Adrenal gland (tissue), 12 donors: Measurements from ENCODE around the gene DPP7. TPM values are rescaled to one million over a fixed set of nuclear protein-coding genes. Genes with fewer than 3 reads are reported as not detected.

Experiments
- DNase-seq, 7 donors: peaks; one replicate each; pipeline ENCODE4 v3.0.0-alpha.2; 2019 to 2020
- H3K27ac ChIP-seq, 5 donors: fragments of 200-600 bp; sonication (generic) in 4 of 5; 1 replicate in 3 of 5; 2 replicates in 2 of 5; pipeline versions ENCODE4 v1.5.1 to v1.8.0; 2016 to 2020; ENCODE audit warnings: mild to moderate bottlenecking in 1 of 5
- H3K27me3 ChIP-seq: fragments of 200-600 bp; 2 replicates; pipeline ENCODE4 v1.8.0; 2021
- H3K36me3 ChIP-seq, 2 donors: fragments of 200-600 bp; replicated peaks in 1 of 2; 1 replicate in 1 of 2; 2 replicates in 1 of 2; pipeline versions ENCODE4 v1.5.1 to v1.8.0; 2018 to 2022
- H3K4me1 ChIP-seq, 2 donors: fragments of 200-600 bp; replicated peaks in 1 of 2; 1 replicate in 1 of 2; 2 replicates in 1 of 2; pipeline versions ENCODE4 v1.5.1 to v1.8.0; 2018 to 2021
- H3K4me3 ChIP-seq, 4 donors: fragments of 200-600 bp; sonication (generic) in 3 of 4; one replicate each; pipeline ENCODE4 v1.5.1; 2016 to 2018
- H3K9me3 ChIP-seq, 3 donors: fragments of 200-600 bp; sonication (generic) in 1 of 3; replicated peaks in 1 of 3; 1 replicate in 2 of 3; 2 replicates in 1 of 3; pipeline versions ENCODE4 v1.5.1 to v1.8.0; 2016 to 2021
- POLR2A ChIP-seq, 2 donors: fragments of 450-650 bp; IDR thresholded peaks; one replicate each; pipeline ENCODE4 v1.6.1; 2017; ENCODE audit warnings: antibody characterized with exemption in 2 of 2, mild to moderate bottlenecking in 2 of 2, moderate library complexity in 1 of 2
- WGBS, 4 donors: extraction: QIAGEN DNeasy Blood & Tissue Kit in 2 of 4; methylation state at CpG; one replicate each; pipeline versions ENCODE4 v1.1.5 to v1.1.7; 2013 to 2017; 5-methylcytosine and 5-hydroxymethylcytosine counted together
- intact Hi-C, 2 donors: fragments of 100-400 bp; cut with DNase I; formaldehyde crosslinking; loops; one replicate each; pipeline versions ENCODE4 v1.14.1 to v1.15.0; 2022 to 2023
- polyA plus RNA-seq, 3 donors: library from polyadenylated mRNA; stranded (reverse); fragments of 200-250 nt in 2 of 3; fragments of 350-450 nt in 1 of 3; fragmentation: Illumina TruSeq in 1 of 3; extraction: RNeasy Lipid Tissue Mini Kit (QIAGEN cat#74804) in 1 of 3; gene quantifications; one replicate each; pipeline ENCODE4 v1.2.3, GENCODE V29; 2013 to 2014
- total RNA-seq, 9 donors: library from RNA; depleted of rRNA in 4 of 9; stranded (reverse); fragments of >200 nt in 4 of 9; fragments of 120-200 nt in 1 of 9; fragmentation: NEBNext Ultra II Directional in 1 of 9; extraction: Animal tissue kit (Norgen Biotek cat#: 25700) in 1 of 9; gene quantifications; one replicate each; pipeline versions ENCODE4 v1.1.0 to v1.2.4, GENCODE V29; 2013 to 2023
- TF ChIP-seq, protein P1 (sequence below), 6 experiments: fragments of 450-650 bp in 4 of 6; fragments of 200-600 bp in 2 of 6; sonication (generic) in 1 of 6; IDR thresholded peaks; 1 replicate in 5 of 6; 2 replicates in 1 of 6; pipeline versions ENCODE4 v1.5.1 to v1.8.0; 2016 to 2021; ENCODE audit warnings: antibody characterized with exemption in 6 of 6, mild to moderate bottlenecking in 2 of 6, moderate library complexity in 1 of 6
- donor health status: healthy with polysubstance abuse.
- donor health status: Bipolar disorder and iron deficiency.
- donor health status: DM: yes; HTN: yes; CAD: no.
- donor health status: DM: no; HTN: no; CAD: no.
- donor health status: DM: no; HTN: no; CAD: no.
- donor health status: DM: yes; HTN: yes; CAD: no.

The DPP7 gene
- total and polyA plus RNA-seq, 12 donors = 52.6 to 1,938 (median 237) TPM

DNA sequence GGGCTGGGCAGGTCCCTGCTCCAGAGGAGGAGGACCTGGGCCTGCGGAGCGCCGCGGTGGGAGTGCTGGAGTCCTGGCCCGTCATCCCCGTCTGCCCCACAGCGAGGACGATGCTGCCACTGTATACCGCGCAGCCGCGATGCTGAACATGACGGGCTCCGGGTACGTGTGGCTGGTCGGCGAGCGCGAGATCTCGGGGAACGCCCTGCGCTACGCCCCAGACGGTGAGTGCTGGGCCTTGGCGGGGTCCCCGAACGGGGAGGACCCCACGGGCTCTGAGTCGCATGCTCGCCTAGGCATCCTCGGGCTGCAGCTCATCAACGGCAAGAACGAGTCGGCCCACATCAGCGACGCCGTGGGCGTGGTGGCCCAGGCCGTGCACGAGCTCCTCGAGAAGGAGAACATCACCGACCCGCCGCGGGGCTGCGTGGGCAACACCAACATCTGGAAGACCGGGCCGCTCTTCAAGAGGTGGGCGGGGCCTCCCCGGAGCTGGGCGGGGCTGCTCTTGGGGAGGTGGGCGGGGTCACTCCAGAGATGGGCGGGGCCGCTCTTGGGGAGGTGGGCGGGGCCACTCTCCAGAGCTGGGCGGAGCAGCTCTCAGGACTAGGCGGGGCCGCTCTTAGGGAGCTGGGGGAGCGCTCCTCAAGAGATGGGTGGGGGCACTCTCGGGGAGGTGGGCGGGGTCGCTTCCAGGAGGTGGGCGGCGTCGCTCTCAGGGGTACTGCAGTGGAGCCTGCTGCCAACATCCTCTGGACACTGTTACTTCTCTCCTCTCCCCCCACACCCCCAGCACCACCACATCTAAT, 42.2 kb upstream of the DPP7 start:
- H3K27ac ChIP-seq = no peak overlapping the region
- peaks cover 45% of the 10 kb centered on the region for H3K27me3 ChIP-seq
- intact Hi-C loops = no loop called here
- no peak overlapping the region for H3K4me3 ChIP-seq
- H3K9me3 ChIP-seq = no peaks in the 10 kb centered on the region
- H3K4me1 ChIP-seq = peaks cover 0 to 4% of the 10 kb centered on the region in 2 donors
- peak in 1 of 7 donors; percentile 16 for DNase-seq
- TF ChIP-seq, protein P1, sequence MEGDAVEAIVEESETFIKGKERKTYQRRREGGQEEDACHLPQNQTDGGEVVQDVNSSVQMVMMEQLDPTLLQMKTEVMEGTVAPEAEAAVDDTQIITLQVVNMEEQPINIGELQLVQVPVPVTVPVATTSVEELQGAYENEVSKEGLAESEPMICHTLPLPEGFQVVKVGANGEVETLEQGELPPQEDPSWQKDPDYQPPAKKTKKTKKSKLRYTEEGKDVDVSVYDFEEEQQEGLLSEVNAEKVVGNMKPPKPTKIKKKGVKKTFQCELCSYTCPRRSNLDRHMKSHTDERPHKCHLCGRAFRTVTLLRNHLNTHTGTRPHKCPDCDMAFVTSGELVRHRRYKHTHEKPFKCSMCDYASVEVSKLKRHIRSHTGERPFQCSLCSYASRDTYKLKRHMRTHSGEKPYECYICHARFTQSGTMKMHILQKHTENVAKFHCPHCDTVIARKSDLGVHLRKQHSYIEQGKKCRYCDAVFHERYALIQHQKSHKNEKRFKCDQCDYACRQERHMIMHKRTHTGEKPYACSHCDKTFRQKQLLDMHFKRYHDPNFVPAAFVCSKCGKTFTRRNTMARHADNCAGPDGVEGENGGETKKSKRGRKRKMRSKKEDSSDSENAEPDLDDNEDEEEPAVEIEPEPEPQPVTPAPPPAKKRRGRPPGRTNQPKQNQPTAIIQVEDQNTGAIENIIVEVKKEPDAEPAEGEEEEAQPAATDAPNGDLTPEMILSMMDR (IDR thresholded peaks at IDR 0.05) = no peak
- no peak for TF ChIP-seq POLR2A (IDR thresholded peaks at IDR 0.05)
- no peaks in the 10 kb centered on the region for H3K36me3 ChIP-seq
- 0 to 20% (median 3%) methylated on average over 2 to 65 of the region's 65 CpGs for WGBS, 4 donors

DNA sequence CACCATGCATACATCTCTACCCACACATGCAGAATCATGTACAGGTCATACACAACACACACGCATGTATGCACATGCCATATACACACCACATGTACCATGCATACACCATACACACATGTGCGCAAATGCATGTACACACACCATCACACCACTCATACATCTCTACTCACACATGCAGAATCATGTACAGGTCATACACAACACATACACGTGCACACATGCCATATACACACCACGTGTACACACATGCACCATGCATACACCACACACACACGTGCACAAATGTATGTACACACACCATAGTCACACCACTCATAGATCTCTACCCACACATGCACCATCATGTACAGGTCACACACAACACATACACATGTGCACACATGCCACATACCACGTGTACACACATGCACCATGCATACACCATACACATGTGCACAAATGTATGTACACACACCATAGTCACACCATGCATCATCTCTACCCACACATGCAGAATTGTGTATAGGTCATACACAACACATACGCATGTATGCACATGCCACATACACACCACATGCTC, 38.4 kb upstream of the DPP7 start:
- no peak overlapping the region for H3K4me3 ChIP-seq
- H3K27me3 ChIP-seq = peaks cover 13% of the 10 kb centered on the region
- TF ChIP-seq, protein P1 (IDR thresholded peaks at IDR 0.05) = no peak
- TF ChIP-seq POLR2A (IDR thresholded peaks at IDR 0.05) = no peak
- H3K4me1 ChIP-seq = peaks cover 0 to 4% of the 10 kb centered on the region in 2 donors
- intact Hi-C loops = no loop called here
- no peaks in the 10 kb centered on the region for H3K9me3 ChIP-seq
- no peak overlapping the region for H3K27ac ChIP-seq
- no peak for DNase-seq
- H3K36me3 ChIP-seq = no peaks in the 10 kb centered on the region
- 87 to 90% (median 87%) methylated on average over 7 of the region's 7 CpGs for WGBS, 4 donors

DNA sequence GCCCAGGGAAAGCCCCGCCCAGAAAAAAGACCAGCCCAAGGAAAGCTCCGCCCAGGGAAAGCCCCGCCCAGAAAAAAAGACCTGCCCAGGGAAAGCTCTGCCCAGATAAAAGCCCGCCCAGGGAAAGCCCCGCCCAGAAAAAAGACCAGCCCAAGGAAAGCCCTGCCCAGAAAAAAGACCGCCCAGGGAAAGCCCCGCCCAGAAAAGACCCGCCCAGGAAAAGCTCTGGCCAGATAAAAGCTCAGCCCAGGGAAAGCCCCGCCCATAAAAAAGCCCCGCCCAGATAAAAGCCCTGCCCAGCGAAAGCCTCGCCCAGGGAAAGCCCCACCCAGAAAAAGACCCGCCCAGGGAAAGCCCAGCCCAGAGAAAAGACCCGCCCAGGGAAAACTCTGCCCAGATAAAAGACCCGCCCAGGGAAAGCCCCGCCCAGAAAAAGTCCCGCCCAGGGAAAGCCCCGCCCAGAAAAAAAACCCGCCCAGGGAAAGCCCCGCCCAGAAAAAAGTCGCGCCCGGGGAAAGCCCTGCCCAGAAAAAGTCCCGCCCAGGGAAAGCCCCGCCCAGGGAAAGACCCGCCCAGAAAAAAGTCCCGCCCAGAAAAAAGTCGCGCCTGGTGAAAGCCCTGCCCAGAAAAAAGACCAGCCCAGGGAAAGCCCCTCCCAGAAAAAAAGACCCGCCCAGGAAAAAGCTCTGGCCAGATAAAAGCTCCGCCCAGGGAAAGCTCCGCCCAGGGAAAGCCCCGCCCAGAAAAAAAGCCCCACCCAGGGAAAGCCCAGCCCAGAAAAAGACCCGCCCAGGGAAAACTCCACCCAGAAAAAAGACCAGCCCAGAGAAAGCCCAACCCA, 36.3 kb upstream of the DPP7 start:
- TF ChIP-seq, protein P1 (IDR thresholded peaks at IDR 0.05) = no peak
- no peak for TF ChIP-seq POLR2A (IDR thresholded peaks at IDR 0.05)
- Histone ChIP-seq H3K4me3 (no peak overlapping the region), H3K4me1 (no peaks in the 10 kb centered on the region), H3K9me3 (no peaks in the 10 kb centered on the region), H3K36me3 (no peaks in the 10 kb centered on the region), H3K27ac (no peak overlapping the region), H3K27me3 (peaks cover 4% of the 10 kb centered on the region)
- 25 to 43% (median 33%) methylated on average over 32 to 34 of the region's 34 CpGs for WGBS, 4 donors
- intact Hi-C loops = no loop called here
- peak in 2 of 7 donors; percentile 53 to 62 for DNase-seq
